Measurements from ENCODE around the gene CDC73. TPM values are rescaled to one million over a fixed set of nuclear protein-coding genes. Genes with fewer than 3 reads are reported as not detected.

CDC73 gene
- total and polyA plus RNA-seq, 2 donors (not counting 1 experiment from before 2014, with no cell fraction given): 18.7 to 69.8 TPM

DNA sequence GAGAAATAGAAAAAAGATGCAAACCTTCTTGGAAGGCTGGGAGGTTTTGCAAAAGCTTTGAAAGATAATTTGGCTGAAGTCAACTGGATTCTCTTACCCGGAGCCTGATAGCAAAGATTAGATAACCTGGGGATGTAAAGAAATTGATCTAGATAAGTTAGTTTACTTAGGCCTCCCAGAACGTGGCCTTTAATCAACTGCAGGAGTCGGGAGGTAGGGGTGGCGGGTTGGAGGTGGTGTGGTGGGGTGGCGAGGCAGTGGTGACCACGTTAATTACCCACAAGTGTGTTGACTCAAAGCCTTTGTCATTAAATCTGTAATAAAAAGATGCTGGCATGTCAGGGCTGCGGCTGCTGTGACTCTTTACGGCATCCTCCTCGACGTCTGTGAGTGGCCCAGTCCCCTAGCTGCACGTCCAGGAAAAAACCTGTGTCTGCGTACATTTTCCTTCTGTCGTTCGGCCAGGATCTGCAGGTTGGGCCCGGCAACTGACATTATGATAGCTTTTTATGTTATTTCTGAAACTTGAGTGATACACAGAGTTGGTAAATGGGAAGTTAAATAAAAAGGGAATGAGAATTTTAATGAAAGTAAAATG is 115.6 kb downstream of the CDC73 start:
- Histone ChIP-seq H3K4me3 (replicated peaks in 1 of 4; ENCODE audit: control extremely low read depth in 1 of 4, insufficient read depth in 1 of 4, low read depth in 3 of 4, low read length in 4 of 4) (no peak overlapping the region), H3K4me1 (ENCODE audit: control insufficient read depth, extremely low read depth, insufficient read depth, low read length) (no peaks in the 10 kb centered on the region), H3K9me3 (ENCODE audit: control insufficient read depth, insufficient read depth, low read depth, low read length) (no peaks in the 10 kb centered on the region), H3K4me2 (ENCODE audit: extremely low read depth, insufficient read depth, low read length) (no peak overlapping the region), H4K20me1 (ENCODE audit: control insufficient read depth, extremely low read depth, insufficient read depth, low read length) (no peaks in the 10 kb centered on the region), H3K79me2 (ENCODE audit: control insufficient read depth, insufficient read depth, low read length) (peaks cover 4% of the 10 kb centered on the region), H3K36me3 (ENCODE audit: control insufficient read depth, insufficient read depth, low read length) (no peaks in the 10 kb centered on the region), H3K27me3 (ENCODE audit: control insufficient read depth, insufficient read depth, low read length) (no peaks in the 10 kb centered on the region), H3K27ac (ENCODE audit: insufficient read depth, low read length) (no peak overlapping the region), H2AFZ (ENCODE audit: low read length) (no peak overlapping the region), H3K9ac (ENCODE audit: insufficient read depth, low read length) (no peak overlapping the region)
- TF ChIP-seq EZH2 (IDR thresholded peaks at IDR 0.05; ENCODE audit: low read length, missing control alignments) (no peak), CTCF (conservative IDR thresholded peaks at IDR 0.05 in 1 of 2, IDR thresholded peaks at IDR 0.05 in 1 of 2; ENCODE audit: low read depth in 1 of 2, low read length in 2 of 2) (no peak)
- DNase-seq (ENCODE audit: low read depth in 2 of 2): no peak

DNA sequence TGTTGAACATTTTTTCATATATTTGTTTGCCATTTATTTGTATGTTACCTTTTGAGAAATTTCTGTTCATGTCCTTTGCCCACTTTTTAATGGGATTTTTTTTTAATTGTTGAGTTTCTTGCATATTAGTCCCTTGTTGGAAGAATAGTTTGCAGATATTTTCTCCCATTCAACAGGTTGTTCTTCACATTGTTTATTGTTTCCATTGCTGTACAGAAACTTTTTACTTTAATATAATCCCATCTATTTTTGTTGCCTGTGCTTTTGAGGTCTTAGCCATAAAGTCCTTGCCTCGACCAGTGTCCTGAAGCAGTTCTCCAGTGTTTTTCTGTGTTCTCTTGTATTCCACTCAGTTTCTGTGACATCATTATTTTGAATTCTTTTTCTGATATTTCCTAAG is 118.8 kb downstream of the CDC73 start:
- Histone ChIP-seq H2AFZ (ENCODE audit: low read length) (no peak overlapping the region), H3K27me3 (ENCODE audit: control insufficient read depth, insufficient read depth, low read length) (no peaks in the 10 kb centered on the region), H3K4me3 (replicated peaks in 1 of 4; ENCODE audit: control extremely low read depth in 1 of 4, insufficient read depth in 1 of 4, low read depth in 3 of 4, low read length in 4 of 4) (no peak overlapping the region), H3K9ac (ENCODE audit: insufficient read depth, low read length) (no peak overlapping the region), H3K27ac (ENCODE audit: insufficient read depth, low read length) (no peak overlapping the region), H3K9me3 (ENCODE audit: control insufficient read depth, insufficient read depth, low read depth, low read length) (no peaks in the 10 kb centered on the region), H4K20me1 (ENCODE audit: control insufficient read depth, extremely low read depth, insufficient read depth, low read length) (no peaks in the 10 kb centered on the region), H3K79me2 (ENCODE audit: control insufficient read depth, insufficient read depth, low read length) (peaks cover 4% of the 10 kb centered on the region), H3K36me3 (ENCODE audit: control insufficient read depth, insufficient read depth, low read length) (no peaks in the 10 kb centered on the region), H3K4me2 (ENCODE audit: extremely low read depth, insufficient read depth, low read length) (no peak overlapping the region), H3K4me1 (ENCODE audit: control insufficient read depth, extremely low read depth, insufficient read depth, low read length) (no peaks in the 10 kb centered on the region)
- no peak for DNase-seq (ENCODE audit: low read depth in 2 of 2)
- TF ChIP-seq CTCF (conservative IDR thresholded peaks at IDR 0.05 in 1 of 2, IDR thresholded peaks at IDR 0.05 in 1 of 2; ENCODE audit: low read depth in 1 of 2, low read length in 2 of 2) (no peak), EZH2 (IDR thresholded peaks at IDR 0.05; ENCODE audit: low read length, missing control alignments) (no peak)

- H2AFZ ChIP-seq (ENCODE audit: low read length): no peak overlapping the region
- H4K20me1 ChIP-seq (ENCODE audit: control insufficient read depth, extremely low read depth, insufficient read depth, low read length): no peaks in the 10 kb centered on the region
- no peaks in the 10 kb centered on the region for H3K27me3 ChIP-seq (ENCODE audit: control insufficient read depth, insufficient read depth, low read length)
- H3K79me2 ChIP-seq (ENCODE audit: control insufficient read depth, insufficient read depth, low read length): peaks cover 4% of the 10 kb centered on the region
- no peak for DNase-seq (ENCODE audit: low read depth in 2 of 2)
- H3K4me1 ChIP-seq (ENCODE audit: control insufficient read depth, extremely low read depth, insufficient read depth, low read length): no peaks in the 10 kb centered on the region
- H3K4me3 ChIP-seq (replicated peaks in 1 of 4; ENCODE audit: control extremely low read depth in 1 of 4, insufficient read depth in 1 of 4, low read depth in 3 of 4, low read length in 4 of 4): no peak overlapping the region
- no peak overlapping the region for H3K4me2 ChIP-seq (ENCODE audit: extremely low read depth, insufficient read depth, low read length)
- H3K9ac ChIP-seq (ENCODE audit: insufficient read depth, low read length): no peak overlapping the region
- no peaks in the 10 kb centered on the region for H3K9me3 ChIP-seq (ENCODE audit: control insufficient read depth, insufficient read depth, low read depth, low read length)
- H3K36me3 ChIP-seq (ENCODE audit: control insufficient read depth, insufficient read depth, low read length): no peaks in the 10 kb centered on the region
- no peak overlapping the region for H3K27ac ChIP-seq (ENCODE audit: insufficient read depth, low read length)
- TF ChIP-seq EZH2 (IDR thresholded peaks at IDR 0.05; ENCODE audit: low read length, missing control alignments) (no peak), CTCF (conservative IDR thresholded peaks at IDR 0.05 in 1 of 2, IDR thresholded peaks at IDR 0.05 in 1 of 2; ENCODE audit: low read depth in 1 of 2, low read length in 2 of 2) (no peak)
Measured at GRCh38 chr1:193241132-193241827, 119.4 kb downstream of the CDC73 start.
